GM18511 (cell line): ENCODE data around the gene RNF31.

Experiments used
- ATAC-seq: cut with Tn5 transposase; IDR thresholded peaks from one replicate; pipeline ENCODE4 v1.9.1; 2021; ENCODE audit warnings: mild to moderate bottlenecking, moderate library complexity; ENCODE audit not compliant: unreplicated experiment

RNF31 gene

DNA sequence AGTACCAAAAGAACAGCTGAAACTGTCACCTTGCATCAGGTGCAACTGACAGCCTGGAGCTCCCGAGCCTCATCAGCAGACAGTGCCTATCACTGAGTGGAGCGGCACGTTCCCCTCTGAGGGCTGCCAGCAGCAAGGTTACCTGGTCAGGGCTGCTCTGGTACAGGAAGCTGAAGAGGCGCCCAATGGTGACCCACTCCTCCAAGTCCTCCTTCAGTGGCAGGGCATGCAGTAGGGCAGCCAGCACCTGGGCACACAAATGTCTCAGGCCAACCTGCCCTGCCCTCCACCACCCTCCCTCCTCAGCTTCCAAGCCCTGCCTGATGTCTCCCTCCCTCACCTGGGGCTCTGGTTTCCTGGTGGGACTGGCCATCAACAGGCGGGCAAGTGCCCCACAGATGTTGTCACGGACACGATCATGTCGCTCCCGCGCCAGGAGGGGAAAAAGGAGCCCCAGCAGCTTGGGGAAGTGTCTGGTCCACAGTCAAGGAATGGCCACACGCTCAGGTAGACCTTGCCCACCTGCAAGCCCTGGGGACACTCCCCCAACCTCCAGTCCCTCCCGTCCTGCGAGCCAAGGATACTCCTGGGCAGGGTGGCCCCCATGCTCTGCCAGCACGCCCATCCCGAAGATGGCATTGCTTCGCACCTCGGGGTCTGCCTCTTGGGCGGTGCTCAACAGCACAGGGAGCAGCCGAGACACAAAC is 34.2 kb downstream of the RNF31 start:
- no peak for ATAC-seq

DNA sequence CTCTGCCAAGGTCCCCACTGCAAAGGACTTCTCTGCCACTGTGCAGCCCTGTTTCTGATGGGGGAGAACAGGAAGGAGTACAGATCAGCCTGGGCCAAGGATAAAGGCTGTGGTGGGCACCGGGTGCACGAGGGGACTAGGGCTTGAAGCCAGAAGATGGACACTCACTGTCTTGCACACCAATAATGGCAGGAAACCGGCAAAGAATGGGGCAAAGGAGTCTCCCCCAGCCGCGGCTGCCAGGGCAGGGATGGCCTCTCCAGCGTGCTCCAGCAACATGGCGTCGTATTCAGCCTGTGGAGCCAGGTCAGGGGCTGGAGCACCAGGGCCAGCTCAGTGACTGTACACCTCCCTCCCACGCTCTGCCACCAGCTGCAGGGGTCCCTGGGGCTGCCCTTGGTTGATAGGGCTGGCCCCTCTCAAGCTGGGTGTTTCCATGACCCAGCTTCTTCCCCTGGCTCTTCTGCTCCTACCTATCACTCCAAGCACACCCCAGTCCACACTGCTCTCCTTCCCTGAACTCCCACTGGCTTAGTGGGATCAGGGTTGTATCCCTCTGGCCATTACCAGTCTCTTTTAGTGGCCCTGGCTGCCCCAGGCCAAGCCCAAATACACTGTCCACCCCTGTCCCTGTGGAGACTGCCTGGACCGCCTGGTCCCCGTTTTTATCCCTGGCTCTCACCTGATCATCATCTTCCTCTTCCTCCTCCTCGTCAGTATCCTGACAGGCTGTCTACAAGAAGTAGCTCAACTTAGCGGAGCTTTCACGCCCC is 35.0 kb downstream of the RNF31 start:
- ATAC-seq: no peak

DNA sequence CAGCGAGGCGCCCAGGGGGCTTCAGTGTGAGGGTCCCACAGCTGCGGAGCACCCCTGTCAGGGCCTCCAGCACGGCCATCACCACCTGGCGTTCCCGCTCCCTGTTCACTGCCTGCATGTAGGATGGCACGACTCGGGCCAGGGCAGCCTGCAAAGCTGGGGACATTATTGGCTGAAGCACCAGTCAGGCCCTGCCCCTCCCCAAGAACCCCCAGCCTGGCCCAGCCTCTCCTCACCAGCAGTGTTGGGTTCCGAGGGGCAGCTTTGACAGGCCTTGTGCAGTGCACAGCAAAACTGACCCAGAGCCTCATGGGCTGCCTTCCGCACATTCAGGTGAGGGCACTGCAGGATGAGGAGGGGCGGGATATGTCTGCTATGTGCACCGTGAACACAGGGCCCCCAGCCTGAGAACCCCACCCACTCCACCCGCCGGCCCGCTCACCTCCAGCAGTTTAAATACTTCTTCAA is 35.8 kb downstream of the RNF31 start:
- no peak for ATAC-seq

DNA sequence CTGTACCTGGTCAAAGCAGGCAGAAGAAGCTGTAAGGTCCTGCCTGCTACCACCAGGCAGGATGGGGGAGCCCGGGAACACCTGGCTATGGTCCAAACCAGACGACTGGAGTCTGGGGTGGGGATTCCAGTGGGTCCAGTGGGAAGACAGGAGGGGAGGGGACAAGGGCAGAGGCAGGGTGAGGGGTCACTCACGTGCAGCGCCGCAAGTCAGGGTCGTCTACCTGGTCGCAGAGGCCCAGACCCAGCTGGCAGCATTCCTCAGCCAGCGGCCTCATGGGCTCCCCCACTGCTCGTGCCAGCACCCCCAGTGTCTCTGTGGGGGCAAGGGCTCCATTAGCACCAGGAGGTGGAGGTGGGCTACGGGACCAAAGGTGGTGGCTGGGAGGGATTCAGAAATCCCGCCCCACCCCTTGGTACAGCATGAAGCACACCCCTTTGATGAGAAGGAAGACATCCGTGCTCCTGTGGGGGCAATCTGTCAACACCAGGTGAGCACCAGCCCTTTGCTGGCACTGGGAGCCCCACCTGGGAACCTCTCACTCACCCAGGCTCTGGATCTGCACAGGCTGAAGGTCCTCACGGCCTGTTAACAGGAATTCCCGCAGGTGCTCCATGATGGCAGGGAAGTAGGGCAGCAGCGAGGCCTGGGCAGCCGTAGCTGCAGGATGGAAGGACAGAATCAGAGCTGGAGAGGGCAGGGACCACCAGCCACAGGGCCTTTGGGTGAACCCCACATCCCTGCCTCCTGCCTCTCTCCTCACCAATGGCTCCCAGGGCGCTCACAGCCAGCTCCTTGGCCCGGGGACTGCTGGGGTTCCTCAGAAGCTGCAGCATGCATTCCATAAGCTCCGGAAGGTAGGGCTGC is 37.0 kb downstream of the RNF31 start:
- no peak for ATAC-seq

DNA sequence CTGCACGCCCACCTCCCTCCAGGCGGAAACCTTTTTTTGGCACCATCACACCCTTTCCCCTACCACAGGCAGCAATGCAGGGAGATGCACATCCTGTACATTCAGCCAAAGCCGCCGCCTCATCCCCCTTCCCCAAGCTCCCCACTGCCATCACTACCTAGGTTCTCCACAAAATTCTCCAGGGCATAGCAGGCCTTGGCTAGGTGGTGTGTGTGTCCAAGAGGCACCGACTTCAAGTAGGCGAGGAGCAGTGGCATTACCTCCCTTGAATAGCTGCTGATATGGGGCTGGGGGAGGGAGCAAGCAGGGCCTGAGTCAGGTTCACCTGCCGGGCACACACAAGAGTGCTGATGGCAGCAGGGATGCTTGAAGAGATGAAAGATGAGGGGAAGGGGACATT is 37.7 kb downstream of the RNF31 start:
- ATAC-seq: no peak

DNA sequence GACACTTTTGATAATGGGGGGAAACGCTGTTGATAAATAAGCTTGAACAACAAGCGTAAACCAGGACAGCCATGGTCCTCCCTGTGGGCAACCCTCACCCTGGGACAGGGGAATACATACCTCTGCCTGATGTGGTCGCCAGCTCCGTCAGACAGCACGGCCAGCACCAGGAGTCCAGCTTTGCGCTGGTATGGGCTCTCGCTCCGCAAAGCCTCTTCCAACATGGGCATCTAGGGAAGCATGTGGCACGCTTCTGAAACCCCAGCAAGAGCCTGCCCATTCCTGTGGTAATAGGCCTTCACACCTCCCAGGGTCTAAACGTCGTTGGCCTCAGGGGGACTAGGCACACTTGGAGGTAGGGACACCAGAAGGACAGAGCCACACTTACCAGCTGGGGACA is 38.4 kb downstream of the RNF31 start:
- ATAC-seq: no peak

DNA sequence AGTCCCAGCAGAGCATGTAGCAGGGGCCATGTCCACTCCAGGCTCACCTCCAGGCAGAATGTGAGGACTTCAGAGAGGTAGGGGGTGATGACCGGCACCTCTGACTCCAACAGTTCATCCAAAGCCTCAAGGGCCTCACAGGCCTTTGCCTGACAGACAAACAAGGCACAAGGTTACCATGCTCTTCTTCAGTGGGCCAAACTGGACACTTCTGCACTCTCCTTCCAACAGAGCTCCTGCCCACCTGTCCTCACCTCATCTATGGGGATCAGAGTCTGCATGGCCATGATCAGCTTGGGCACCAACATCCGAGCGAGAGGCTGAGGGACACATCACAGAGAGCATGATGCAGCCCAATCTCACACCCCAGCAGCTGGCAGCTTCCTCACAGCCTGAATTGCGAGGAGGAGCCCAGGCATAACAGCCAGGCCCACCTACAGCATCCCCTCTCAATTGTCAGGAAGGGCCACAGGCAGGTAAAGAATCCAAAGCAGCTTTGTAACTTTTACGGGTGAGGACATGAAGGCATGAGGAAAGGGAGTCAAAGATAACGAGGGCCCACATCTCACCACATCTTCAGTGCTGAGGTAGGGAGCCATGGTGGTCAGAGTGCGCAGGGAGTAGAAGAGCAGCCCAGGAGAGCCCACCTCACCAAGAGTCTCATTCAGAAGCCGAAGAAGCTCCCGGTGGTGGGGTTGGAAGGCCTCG is 39.7 kb downstream of the RNF31 start:
- ATAC-seq: no peak

DNA sequence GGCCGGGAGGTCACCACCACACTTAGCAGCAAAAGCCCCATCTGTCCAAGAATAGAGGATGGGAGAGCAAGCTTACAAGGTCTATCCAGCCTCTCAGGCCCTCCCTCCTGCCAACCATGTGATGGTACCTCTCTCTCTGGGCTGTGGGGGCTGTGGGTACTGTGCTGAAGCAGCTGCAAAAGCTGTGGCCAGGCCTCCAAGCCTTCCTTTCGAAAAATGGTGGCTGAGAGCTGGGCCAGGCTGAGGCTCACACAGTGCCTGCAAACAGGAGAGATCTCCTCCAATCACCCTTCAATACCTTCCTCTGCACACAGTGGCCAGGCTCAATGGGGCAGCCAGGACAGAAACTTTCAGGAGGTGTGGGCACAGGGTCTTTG is 40.2 kb downstream of the RNF31 start:
- ATAC-seq: no peak

DNA sequence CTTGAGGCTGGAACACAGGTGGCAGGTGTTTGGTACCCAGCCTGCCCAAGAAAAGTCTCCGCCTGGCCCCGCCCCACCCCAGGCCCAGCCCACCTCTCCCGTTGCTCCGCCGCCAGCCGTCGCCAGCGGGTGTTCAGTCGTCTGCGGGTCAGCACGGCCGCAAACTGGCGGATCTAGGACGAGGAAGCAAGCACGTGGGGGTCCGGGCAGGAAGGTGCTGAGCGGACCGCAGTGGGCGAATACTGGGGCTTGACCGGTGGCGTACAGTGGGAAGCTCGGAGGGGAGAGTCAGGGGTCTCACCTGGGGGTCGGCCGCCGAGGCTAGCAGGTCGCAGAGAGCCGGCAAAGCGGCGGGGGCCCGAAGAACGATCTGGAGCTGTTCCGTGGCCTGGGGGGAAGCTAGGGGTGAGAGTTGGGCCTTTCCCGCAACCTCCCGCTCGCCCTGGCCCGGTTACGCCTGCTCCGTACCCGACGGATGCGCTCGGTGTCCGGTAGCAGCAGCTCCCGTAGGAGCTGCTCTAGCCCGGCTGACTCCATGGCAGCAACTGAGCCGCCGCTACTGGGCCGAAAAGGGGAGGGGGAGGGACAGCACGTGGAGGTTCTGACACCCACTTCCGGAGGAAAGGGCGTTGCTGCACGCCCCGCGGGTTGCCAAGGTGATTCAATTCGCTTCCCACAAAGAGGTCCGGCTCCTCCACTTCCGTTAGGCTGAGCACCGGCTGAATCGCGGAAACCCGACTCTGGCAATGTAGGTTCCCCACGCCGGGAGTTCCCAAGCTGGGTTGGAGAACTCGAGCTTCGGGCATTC is 41.2 kb downstream of the RNF31 start, which contains the start of gene IPO4:
IPO4 (minus strand) TSS at position 566 of the 808 bp plus-strand sequence; CDS start at position 537, 29 bp downstream.
- ATAC-seq: peak; percentile 94

DNA sequence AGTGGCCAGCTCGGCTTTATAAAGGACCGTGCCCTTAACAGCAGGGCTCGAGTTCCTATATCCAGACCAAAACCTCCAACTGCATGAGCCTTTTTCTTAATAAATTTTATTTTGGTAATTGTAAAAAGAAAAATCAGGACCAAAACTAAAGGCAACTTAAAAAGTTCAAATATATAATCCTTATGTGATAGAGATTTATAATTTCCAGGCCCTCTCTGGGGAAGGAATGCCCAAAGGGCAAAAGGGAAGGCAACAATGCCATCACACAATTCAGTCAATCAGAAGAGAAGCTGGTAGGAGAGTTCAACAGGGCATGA is 41.7 kb downstream of the RNF31 start:
- no peak for ATAC-seq

DNA sequence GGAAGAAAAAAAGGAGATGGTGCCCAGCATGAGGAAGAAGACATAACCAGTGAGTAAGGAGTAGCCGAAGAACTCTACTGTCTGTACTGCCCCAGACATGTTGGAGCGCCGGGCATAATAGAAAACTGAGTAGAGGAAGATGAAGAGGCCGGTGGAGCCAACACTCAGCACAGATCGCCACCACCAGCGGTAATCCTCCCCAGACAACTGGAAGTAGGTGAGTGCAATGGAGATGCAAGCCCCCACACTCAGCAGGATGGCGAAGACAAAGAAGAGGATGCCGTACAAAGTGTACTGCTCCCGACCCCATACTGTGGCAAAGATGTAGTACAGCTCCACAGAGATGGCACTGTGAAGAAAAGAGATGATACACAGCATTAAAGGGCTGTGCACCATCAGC is 42.2 kb downstream of the RNF31 start:
- ATAC-seq: no peak

DNA sequence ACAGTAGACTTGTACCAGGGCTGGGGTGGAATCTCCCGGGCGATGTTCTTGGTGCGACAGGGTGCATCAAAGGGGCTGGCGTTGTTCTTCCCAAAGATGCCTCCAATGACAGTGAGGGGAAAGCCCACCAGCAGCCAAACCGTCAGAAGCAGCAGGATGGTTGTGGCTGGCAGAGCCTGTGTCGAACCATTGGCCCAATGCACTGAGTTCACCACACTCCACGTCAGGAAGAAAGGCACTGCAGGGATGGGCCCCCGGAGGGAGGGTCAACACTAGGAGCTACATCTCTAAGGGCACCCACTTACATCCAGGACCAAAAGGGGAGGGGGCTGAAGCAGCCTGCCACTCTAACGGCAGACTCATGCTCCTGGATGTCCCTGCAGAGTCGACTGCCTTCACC is 43.1 kb downstream of the RNF31 start:
- no peak for ATAC-seq

DNA sequence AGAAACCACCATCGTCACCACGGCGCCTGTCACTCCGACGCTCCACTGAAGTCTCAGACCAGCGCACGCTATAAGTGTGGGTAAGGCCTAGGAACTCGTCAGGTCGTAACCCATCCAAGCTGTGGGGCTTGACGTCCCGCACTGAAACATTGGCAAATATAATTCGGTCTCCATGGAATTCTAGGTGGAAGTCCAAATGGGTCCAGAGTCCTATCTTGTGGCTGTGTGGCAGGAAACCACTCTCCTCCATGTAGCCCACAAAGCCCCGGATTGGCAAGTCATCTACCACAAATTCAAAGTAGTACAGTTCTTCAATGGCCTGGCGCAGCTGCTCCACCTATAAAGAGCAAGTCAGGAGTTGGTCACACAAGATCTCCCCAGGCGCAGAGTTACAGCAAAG is 45.6 kb downstream of the RNF31 start:
- no peak for ATAC-seq

DNA sequence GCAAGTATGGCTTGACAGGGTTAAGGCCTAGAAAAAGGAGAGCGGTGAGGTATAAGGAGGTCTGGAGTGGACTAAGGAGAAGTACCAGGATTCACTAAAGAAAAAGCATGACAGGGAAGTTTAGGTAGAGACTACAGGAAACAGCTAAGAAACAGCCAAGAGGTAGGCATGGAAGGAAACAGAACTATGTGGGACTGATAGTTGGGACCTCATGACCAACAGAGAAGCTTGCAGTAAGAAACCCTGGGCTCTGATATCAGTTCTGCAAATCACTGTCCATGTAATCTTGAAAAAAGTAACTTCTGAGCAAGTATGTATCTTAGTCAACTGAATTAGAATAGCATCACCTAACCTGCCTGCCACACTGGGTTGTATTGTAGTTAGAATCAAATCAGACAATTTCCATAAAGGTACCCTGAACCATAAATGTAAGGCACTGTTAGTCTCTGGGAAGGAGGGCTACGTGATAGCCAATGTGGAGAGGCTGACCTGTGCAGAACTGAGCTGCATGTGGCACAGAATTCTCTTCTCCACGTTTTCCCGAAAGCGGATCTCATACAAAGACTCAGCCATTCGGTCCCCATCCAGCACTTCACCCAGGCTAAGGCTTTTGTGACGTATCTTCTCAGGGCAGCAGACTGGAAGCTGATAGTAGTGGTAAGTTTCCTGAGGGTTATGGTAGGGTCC is 47.0 kb downstream of the RNF31 start:
- ATAC-seq: no peak

DNA sequence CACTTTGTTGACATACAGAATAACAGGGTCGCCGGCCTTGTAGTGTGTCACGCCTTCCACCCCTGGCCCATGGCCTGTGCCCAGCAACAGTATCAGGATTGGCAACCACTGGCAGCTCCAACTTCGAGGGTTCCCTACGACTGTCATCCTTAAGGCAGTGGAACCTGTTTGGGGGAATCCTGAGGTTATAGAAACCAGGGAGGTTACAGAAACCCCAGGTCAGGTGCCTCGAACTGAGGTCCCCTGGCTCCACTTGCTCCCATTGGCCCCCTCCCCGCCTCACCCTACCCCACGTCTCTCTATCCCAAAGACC is 47.5 kb downstream of the RNF31 start:
- no peak for ATAC-seq

DNA sequence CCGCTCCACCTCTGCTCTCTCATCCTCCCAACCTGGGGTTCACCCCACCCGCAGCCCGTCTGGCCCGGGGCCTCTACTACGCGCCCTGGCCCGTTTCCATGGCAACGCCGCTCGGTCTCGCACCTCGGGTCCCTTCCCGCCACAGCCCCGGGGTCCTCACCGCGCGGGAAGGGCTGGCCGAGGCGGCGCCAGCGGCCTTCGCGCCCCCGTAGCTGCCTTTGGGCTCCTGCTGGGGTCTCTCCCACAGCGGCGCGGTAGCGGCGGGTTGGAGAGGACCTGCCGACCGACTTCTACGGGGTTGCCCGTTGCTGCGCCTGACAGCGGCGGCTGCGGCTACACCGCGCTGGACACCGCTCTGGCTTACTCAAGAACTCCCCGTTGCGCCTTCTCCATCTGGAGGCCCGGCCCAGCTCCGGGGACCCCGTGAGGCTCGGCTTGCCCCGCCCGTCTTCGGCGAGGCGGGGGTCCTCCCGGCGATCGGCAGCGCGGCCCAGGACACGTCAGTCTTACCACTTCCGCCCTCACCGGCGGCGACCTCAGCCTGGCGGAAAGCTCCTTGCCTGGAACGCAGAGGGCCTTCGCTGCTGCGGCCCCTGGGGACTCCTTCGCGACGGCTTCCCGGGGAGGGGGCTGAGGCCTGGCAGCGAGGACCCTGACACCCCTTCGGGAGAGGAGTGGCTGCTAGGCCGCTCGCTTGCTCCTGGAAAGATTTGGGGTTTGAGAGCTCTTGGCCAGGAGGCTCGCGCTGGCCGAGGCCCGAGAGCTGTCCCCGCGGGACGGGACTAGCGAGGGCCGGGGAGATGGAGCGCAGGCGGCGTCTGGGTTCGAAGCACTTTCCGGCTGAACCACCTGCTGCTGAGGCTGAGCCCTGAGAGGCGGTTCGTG is 48.1 kb downstream of the RNF31 start, which contains the start of gene TM9SF1:
TM9SF1 (minus strand) TSS at position 256 of the 885 bp plus-strand sequence. CDS start 422 bp downstream, outside the sequence.
- ATAC-seq: peak; percentile 90

DNA sequence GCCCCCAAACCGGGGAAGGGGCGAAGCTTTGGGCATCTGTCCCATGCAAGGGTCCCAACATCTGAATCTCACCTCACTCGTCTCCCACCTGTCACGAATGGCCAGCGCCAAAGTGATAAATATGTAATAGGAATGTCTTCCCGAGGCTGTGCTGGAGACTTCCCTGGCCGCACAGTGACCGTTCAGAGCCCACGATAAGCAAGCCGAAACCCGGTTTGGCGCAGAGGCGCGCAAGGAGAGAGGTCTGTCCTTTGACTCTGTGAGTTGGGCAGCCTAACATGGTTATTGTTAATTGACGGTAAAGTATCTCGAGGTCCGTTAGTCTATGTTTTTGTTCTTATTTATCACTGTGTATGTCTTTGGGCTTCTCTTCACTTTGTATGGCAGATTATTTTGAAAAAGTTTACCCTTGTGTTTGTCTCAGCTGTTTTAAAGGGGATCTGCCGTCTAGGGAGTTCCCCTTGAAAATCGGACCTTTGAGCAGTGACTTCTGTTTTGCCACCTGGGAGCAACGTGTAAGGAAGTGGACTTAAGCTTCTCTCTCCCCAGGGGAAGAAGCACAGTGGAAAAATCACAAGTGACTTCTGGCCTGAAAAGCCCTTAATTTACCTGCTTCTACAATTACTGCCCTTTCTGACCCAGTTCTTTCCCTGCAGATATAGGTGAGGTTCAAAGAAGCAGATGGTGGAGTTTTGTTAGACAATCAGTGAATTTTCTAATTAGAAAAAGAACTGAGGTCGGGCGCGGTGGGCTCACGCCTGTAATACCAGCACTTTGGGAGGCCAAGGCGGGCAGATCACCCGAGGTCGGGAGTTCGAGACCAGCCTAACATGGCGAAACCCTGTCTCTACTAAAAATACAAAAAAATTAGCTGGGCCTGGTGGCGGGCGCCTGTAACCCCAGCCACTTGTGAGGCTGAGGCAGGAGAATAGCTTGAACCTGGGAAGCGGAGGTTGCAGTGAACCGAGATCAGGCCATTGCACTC is 49.1 kb downstream of the RNF31 start:
- peak; percentile 28 for ATAC-seq
